GOT3 (cell line): ENCODE measurements around the gene AGAP5.
A peak's percentile ranks its signal among the peaks of the same experiment; 100 is the strongest.

ENCODE experiments used
- DNase-seq: peaks from one replicate; lab custom pipeline; 2025; ENCODE audit warnings: mixed read lengths; lab: John Stamatoyannopoulos, UW

AGAP5 gene

GRCh38 chr10:73653701-73654100, 44.2 kb downstream of the AGAP5 start:
- no peak for DNase-seq

DNA sequence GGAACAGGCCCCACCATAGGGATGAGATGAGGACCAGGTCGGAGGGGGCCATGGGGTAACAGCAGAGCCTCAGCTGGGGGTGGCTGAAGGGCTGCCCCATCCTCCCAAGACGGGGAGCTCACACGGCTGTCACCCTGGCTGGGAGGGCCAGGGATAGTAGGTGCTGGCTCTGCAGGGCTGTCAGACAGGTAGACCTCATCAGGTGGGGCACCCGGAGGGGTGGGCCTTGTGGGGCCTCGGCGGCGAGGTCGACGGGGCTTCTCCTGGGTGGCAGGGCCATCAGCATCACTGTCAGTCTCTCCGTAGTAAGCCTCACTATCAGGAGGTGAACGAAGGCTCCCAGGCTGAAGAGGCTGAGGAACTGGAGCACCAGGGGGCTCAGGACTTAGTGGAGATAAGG, 44.7 kb downstream of the AGAP5 start:
- DNase-seq: no peak

DNA sequence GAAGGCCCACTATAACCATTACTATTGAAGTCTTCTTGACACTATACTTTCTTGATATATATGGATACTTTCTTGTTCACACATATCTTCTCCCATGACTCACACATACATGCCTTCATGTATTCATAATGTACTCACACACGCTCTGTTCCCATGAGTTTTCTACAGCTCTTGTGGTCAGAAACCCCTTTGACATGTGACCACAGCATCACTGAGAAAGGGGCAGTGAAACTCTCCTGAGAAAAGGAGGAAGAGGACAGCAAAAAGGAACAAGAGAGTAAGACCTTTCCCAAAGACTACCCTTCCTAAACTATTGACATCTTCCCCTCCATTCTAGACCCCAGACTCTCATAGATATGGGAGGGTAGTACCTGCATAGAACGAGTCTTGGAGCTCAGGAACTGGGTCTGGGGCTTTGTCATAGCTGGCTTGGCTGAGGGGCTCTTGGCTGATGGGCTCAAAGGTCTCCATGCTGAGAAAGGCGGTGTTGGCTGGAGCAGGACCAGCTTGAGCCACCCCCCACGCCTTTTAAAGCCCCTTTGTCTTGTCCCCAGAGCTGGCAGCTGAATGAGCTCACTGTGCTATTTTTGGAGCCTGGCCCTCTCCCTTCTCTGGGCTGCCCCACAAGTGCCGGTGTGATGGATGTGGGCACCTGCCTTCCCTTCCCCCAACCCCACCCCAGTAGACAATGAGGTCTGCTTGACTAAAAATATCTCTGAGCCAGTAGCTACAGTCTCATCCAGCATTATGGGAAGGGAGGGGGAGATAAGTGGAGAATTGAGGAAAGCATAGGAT, 47.2 kb downstream of the AGAP5 start:
- DNase-seq: no peak

DNA sequence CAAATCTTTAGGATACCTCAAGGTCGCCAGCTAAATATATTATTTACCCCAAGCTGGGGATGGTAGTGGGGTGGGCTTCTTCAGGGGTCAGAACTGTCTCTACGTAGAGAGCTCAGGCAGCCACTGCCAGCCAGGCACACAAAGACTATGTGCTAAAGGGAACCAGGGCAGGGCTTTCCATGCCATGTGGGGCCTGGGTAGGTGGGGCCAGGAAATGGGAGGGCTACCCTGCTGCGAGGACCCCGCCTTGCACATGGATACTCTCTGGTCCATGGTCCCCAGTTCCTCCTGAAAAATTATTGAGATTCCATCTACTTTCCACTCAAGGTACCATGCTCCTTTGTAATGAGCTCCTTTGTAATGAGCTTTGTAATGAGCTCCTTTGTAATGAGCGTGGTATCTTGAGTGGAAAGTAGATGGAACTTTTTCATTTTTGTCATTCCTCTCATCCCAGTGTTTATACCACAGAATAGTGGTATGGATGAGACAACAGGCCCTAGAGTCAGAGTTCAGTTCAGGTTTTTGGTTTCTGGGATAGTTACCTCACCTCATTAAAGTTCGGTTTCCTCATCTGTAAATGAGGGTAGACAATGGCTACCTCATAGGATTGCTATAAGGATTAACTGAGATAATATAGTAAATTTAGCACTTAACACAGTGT, 47.9 kb downstream of the AGAP5 start:
- no peak for DNase-seq

GRCh38 chr10:73648975-73649829, 48.7 kb downstream of the AGAP5 start:
- DNase-seq: no peak

- DNase-seq: no peak
These were observed 49.8 kb downstream of the AGAP5 start for GRCh38 chr10:73647875-73648651.

- peak; percentile 23 for DNase-seq
These were observed 50.6 kb downstream of the AGAP5 start for GRCh38 chr10:73647211-73647874.

GRCh38 chr10:73646598-73647041, 51.3 kb downstream of the AGAP5 start:
- no peak for DNase-seq

GRCh38 chr10:73645251-73645650, 52.7 kb downstream of the AGAP5 start:
- DNase-seq: no peak

- DNase-seq: no peak
These were observed 53.1 kb downstream of the AGAP5 start for GRCh38 chr10:73644767-73645166.

- DNase-seq: no peak
These were observed 53.7 kb downstream of the AGAP5 start for GRCh38 chr10:73644015-73644743.

DNA sequence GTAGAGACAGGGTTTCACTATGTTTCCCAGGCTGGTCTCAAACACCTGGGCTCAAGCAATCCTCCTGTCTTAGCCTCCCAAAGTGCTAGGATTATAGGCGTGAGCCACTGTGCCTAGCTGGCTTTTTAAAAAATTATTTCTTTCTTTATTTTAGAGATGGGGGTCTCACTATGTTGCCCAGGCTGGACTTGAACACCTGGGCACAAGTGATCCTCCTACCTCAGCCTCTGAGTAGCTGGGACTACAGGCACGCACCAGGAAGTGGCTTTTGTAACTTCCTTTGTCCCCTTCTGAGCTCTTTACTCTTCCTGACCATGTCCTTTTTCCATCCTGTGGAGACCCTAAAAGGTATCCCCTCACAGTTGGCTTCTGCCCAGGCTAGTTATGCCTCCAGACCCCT, 54.5 kb downstream of the AGAP5 start:
- DNase-seq: no peak

- DNase-seq: no peak
These were observed 56.4 kb downstream of the AGAP5 start, which contains the start of gene MYOZ1 for GRCh38 chr10:73641328-73642060. TSS of gene MYOZ1 (minus strand) at chr10:73641474. CDS start at chr10:73640017, 1,457 bp downstream.

DNA sequence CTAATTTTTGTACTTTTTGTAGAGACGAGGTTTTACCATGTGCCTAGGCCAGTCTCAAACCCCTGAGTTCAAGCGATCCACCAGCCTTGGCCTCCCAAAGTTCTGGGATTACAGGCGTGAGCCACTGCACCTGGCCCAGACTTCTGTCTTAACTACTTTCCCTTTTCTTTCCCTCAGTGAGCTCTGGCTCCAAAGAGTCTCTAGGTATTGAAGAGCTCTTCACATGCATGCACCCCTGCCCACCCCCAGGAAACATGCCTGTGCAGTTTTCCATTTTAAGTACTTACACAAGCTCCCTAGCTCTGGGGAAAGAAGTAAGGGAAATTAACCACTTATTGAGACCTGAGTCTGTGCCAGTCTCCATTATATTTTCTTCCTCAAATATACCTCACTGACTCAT, 58.6 kb downstream of the AGAP5 start:
- no peak for DNase-seq

- DNase-seq: no peak
These were observed 62.1 kb downstream of the AGAP5 start for GRCh38 chr10:73635781-73636180.

GRCh38 chr10:73634421-73634820, 63.5 kb downstream of the AGAP5 start:
- no peak for DNase-seq

DNA sequence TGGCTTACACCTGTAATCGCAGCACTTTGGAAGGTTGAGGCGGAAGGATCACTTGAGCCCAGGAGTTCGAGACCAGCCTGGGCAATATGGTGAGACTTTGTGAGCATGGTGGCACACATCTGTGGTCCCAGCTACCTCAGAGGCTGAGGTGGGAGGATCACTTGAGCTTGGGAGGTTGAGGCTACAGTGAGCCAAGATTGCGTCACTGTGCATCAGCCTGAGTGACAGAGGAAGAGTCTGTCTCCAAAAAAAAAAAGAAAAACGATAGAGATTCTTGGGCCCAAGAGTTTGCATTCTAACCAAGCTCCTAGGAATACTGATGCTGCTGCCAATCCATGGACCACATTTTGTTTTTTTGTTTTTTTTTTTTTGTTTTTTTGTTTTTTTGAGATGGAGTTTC, 68.7 kb downstream of the AGAP5 start:
- DNase-seq: no peak

- no peak for DNase-seq
These were observed 69.5 kb downstream of the AGAP5 start for GRCh38 chr10:73628405-73628804.

- no peak for DNase-seq
These were observed 70.6 kb downstream of the AGAP5 start for GRCh38 chr10:73627300-73627699.
